Naive B cell (primary cell): Measurements from ENCODE around the gene PDLIM5. TPM values are rescaled to one million over a fixed set of nuclear protein-coding genes. Genes with fewer than 3 reads are reported as not detected.
A peak's percentile ranks its signal among the peaks of the same experiment; 100 is the strongest.
"Not testable (repeated sequence)": the region's sequence is repeated elsewhere in the genome, so short reads cannot be mapped to it uniquely, and the experiment has no call there.

Source experiments
- ATAC-seq, 2 donors: fragments of 150-1000 bp; cut with Tn5 transposase; 2 replicates each; pipeline ENCODE4 v1.10.0; 2021; ENCODE audit warnings: low read depth in 2 of 2, mild to moderate bottlenecking in 2 of 2, moderate library complexity in 2 of 2
- DNase-seq: peaks from one replicate; pipeline ENCODE4 v3.0.0; 2022
- H3K27ac Mint-ChIP-seq, 6 donors: one replicate each; pipeline ENCODE4 v1.8.0; 2020 to 2022; ENCODE audit warnings: mild to moderate bottlenecking in 6 of 6, mixed read lengths in 6 of 6, moderate library complexity in 5 of 6, inconsistent platforms in 2 of 6
- H3K27me3 Mint-ChIP-seq, 3 donors: one replicate each; pipeline ENCODE4 v1.8.0; 2021 to 2022; ENCODE audit warnings: mixed read lengths in 3 of 3, mild to moderate bottlenecking in 1 of 3
- H3K36me3 Mint-ChIP-seq, 2 donors: one replicate each; pipeline ENCODE4 v1.8.0; 2020 to 2022; ENCODE audit warnings: mixed read lengths in 2 of 2, inconsistent platforms in 1 of 2, mild to moderate bottlenecking in 1 of 2
- H3K4me1 Mint-ChIP-seq, 3 donors: one replicate each; pipeline ENCODE4 v1.8.0; 2020 to 2022; ENCODE audit warnings: mixed read lengths in 3 of 3, inconsistent platforms in 1 of 3, mild to moderate bottlenecking in 1 of 3, moderate library complexity in 1 of 3
- H3K4me3 Mint-ChIP-seq, 8 donors: one replicate each; pipeline ENCODE4 v1.8.0; 2020 to 2022; ENCODE audit warnings: mild to moderate bottlenecking in 8 of 8, mixed read lengths in 8 of 8, moderate library complexity in 8 of 8, inconsistent platforms in 2 of 8
- H3K9me3 Mint-ChIP-seq, 7 donors: one replicate each; pipeline ENCODE4 v1.8.0; 2020 to 2022; ENCODE audit warnings: mixed read lengths in 7 of 7, mild to moderate bottlenecking in 5 of 7, inconsistent platforms in 2 of 7, moderate library complexity in 1 of 7
- polyA plus RNA-seq, 6 donors: library from polyadenylated mRNA; unstranded; fragments of 300-500 nt; fragmentation: Illumina TruSeq; gene quantifications; one replicate each; pipeline ENCODE4 v1.2.3, GENCODE V29; 2021; ENCODE audit warnings: low read depth in 6 of 6

PDLIM5 gene
- polyA plus RNA-seq, 6 donors from 2014 or later, result 33.4 to 47.3 (median 41.1) TPM

- ATAC-seq, result no peak
- Mint-ChIP-seq H3K36me3 (peaks cover 0 to 5% of the 10 kb centered on the region in 2 donors), H3K4me1 (peaks cover 0 to 5% (median 0%) of the 10 kb centered on the region in 3 donors), H3K4me3 (no peak overlapping the region), H3K27me3 (no peaks in the 10 kb centered on the region), H3K9me3 (peaks cover 0 to 3% (median 0%) of the 10 kb centered on the region in 7 donors), H3K27ac (no peak overlapping the region)
- DNase-seq, result no peak
Measured at GRCh38 chr4:94497690-94498089, 45.9 kb downstream of the PDLIM5 start.

GRCh38 chr4:94498502-94498901 lies 46.8 kb downstream of the PDLIM5 start:
- DNase-seq (no peak), ATAC-seq (no peak)
- Mint-ChIP-seq H3K4me3 (no peak overlapping the region), H3K36me3 (peaks cover 0 to 5% of the 10 kb centered on the region in 2 donors), H3K9me3 (peaks cover 0 to 3% (median 0%) of the 10 kb centered on the region in 7 donors), H3K4me1 (peaks cover 0 to 5% (median 0%) of the 10 kb centered on the region in 3 donors), H3K27ac (no peak overlapping the region), H3K27me3 (no peaks in the 10 kb centered on the region)

GRCh38 chr4:94500685-94501084 lies 48.9 kb downstream of the PDLIM5 start:
- no peak for DNase-seq
- Mint-ChIP-seq H3K27ac (no peak overlapping the region), H3K27me3 (no peaks in the 10 kb centered on the region), H3K4me3 (no peak overlapping the region), H3K9me3 (no peaks in the 10 kb centered on the region), H3K4me1 (peaks cover 0 to 5% (median 0%) of the 10 kb centered on the region in 3 donors), H3K36me3 (no peaks in the 10 kb centered on the region)
- ATAC-seq, result no peak

- DNase-seq, result no peak
- no peak overlapping the region for H3K4me3 Mint-ChIP-seq
- no peak overlapping the region for H3K27ac Mint-ChIP-seq
- H3K4me1 Mint-ChIP-seq, result peaks cover 0 to 9% (median 5%) of the 10 kb centered on the region in 3 donors
- H3K27me3 Mint-ChIP-seq, result no peaks in the 10 kb centered on the region
- H3K36me3 Mint-ChIP-seq, result no peaks in the 10 kb centered on the region
- H3K9me3 Mint-ChIP-seq, result no peaks in the 10 kb centered on the region
- no peak for ATAC-seq
Measured at GRCh38 chr4:94504545-94504944, 52.8 kb downstream of the PDLIM5 start.

GRCh38 chr4:94506822-94507221 lies 55.1 kb downstream of the PDLIM5 start:
- DNase-seq (no peak), ATAC-seq (no peak)
- Mint-ChIP-seq H3K27me3 (no peaks in the 10 kb centered on the region), H3K9me3 (peaks cover 0 to under 1% (median 0%) of the 10 kb centered on the region in 7 donors), H3K36me3 (no peaks in the 10 kb centered on the region), H3K4me1 (peaks cover 0 to 9% (median 5%) of the 10 kb centered on the region in 3 donors), H3K27ac (peak overlapping the region in 1 of 6 donors; percentile 22), H3K4me3 (no peak overlapping the region)

- Mint-ChIP-seq H3K9me3 (peaks cover 0 to 1% (median 0%) of the 10 kb centered on the region in 7 donors), H3K4me1 (peaks cover 0 to 9% (median 5%) of the 10 kb centered on the region in 3 donors), H3K36me3 (no peaks in the 10 kb centered on the region), H3K27me3 (no peaks in the 10 kb centered on the region), H3K27ac (no peak overlapping the region), H3K4me3 (no peak overlapping the region)
- no peak for DNase-seq
- no peak for ATAC-seq
Measured at GRCh38 chr4:94507281-94507680, 55.5 kb downstream of the PDLIM5 start.

GRCh38 chr4:94507708-94508107 lies 56.0 kb downstream of the PDLIM5 start:
- Mint-ChIP-seq H3K4me1 (peaks cover 0 to 9% (median 5%) of the 10 kb centered on the region in 3 donors), H3K4me3 (no peak overlapping the region), H3K27ac (peak overlapping the region in 1 of 6 donors; percentile 54), H3K9me3 (peaks cover 0 to 2% (median 0%) of the 10 kb centered on the region in 7 donors), H3K27me3 (no peaks in the 10 kb centered on the region), H3K36me3 (no peaks in the 10 kb centered on the region)
- DNase-seq (no peak), ATAC-seq (no peak)

GRCh38 chr4:94508296-94508695 lies 56.6 kb downstream of the PDLIM5 start:
- H3K36me3 Mint-ChIP-seq, result peaks cover 0 to 4% of the 10 kb centered on the region in 2 donors

GRCh38 chr4:94508806-94509205 lies 57.1 kb downstream of the PDLIM5 start:
- ATAC-seq, result no peak
- no peak for DNase-seq
- Mint-ChIP-seq H3K4me3 (no peak overlapping the region), H3K36me3 (peaks cover 0 to 9% of the 10 kb centered on the region in 2 donors), H3K9me3 (peaks cover 0 to 5% (median 0%) of the 10 kb centered on the region in 7 donors), H3K4me1 (peaks cover 0 to 9% (median 5%) of the 10 kb centered on the region in 3 donors), H3K27me3 (no peaks in the 10 kb centered on the region), H3K27ac (no peak overlapping the region)

More at GRCh38 chr4:94508296-94508695, 56.6 kb downstream of the PDLIM5 start:
- H3K27ac Mint-ChIP-seq, result no peak overlapping the region
- ATAC-seq (no peak), DNase-seq (no peak)
- peaks cover 0 to 2% (median 0%) of the 10 kb centered on the region in 7 donors for H3K9me3 Mint-ChIP-seq
- no peak overlapping the region for H3K4me3 Mint-ChIP-seq
- H3K27me3 Mint-ChIP-seq, result no peaks in the 10 kb centered on the region
- peaks cover 0 to 9% (median 5%) of the 10 kb centered on the region in 3 donors for H3K4me1 Mint-ChIP-seq

- Mint-ChIP-seq H3K9me3 (peaks cover 0 to 5% (median 0%) of the 10 kb centered on the region in 7 donors), H3K27ac (peak overlapping the region in 1 of 6 donors; percentile 63), H3K4me3 (no peak overlapping the region), H3K36me3 (peaks cover 0 to 9% of the 10 kb centered on the region in 2 donors), H3K4me1 (peaks cover 0 to 9% (median 5%) of the 10 kb centered on the region in 3 donors), H3K27me3 (no peaks in the 10 kb centered on the region)
- DNase-seq, result no peak
- ATAC-seq, result no peak
Measured at GRCh38 chr4:94511591-94511990, 59.8 kb downstream of the PDLIM5 start.

GRCh38 chr4:94513532-94513931 lies 61.8 kb downstream of the PDLIM5 start:
- H3K36me3 Mint-ChIP-seq, H3K27me3 Mint-ChIP-seq, H3K9me3 Mint-ChIP-seq, H3K4me3 Mint-ChIP-seq, H3K4me1 Mint-ChIP-seq, ATAC-seq, H3K27ac Mint-ChIP-seq, DNase-seq: not testable (repeated sequence)

GRCh38 chr4:94515365-94515764 lies 63.6 kb downstream of the PDLIM5 start:
- ATAC-seq (no peak), DNase-seq (no peak)
- Mint-ChIP-seq H3K9me3 (peaks cover 0 to 5% (median 0%) of the 10 kb centered on the region in 7 donors), H3K4me3 (no peak overlapping the region), H3K36me3 (peaks cover 0 to 9% of the 10 kb centered on the region in 2 donors), H3K4me1 (peaks cover 16 to 18% (median 17%) of the 10 kb centered on the region in 3 donors), H3K27me3 (no peaks in the 10 kb centered on the region), H3K27ac (no peak overlapping the region)

- Mint-ChIP-seq H3K27ac (no peak overlapping the region), H3K9me3 (peaks cover 0 to 5% (median 0%) of the 10 kb centered on the region in 7 donors), H3K27me3 (no peaks in the 10 kb centered on the region), H3K4me1 (peaks cover 18 to 24% (median 20%) of the 10 kb centered on the region in 3 donors), H3K36me3 (peaks cover 0 to 9% of the 10 kb centered on the region in 2 donors), H3K4me3 (no peak overlapping the region)
- no peak for ATAC-seq
- DNase-seq, result no peak
Measured at GRCh38 chr4:94516067-94516466, 64.3 kb downstream of the PDLIM5 start.

GRCh38 chr4:94516999-94517398 lies 65.3 kb downstream of the PDLIM5 start:
- H3K36me3 Mint-ChIP-seq, result peaks cover 0 to 9% of the 10 kb centered on the region in 2 donors
- H3K9me3 Mint-ChIP-seq, result peaks cover 0 to 5% (median 0%) of the 10 kb centered on the region in 7 donors
- H3K4me3 Mint-ChIP-seq, result no peak overlapping the region
- peaks cover 18 to 24% (median 21%) of the 10 kb centered on the region in 3 donors for H3K4me1 Mint-ChIP-seq
- no peaks in the 10 kb centered on the region for H3K27me3 Mint-ChIP-seq
- ATAC-seq (no peak), DNase-seq (no peak)
- H3K27ac Mint-ChIP-seq, result no peak overlapping the region
